ENCODE data around the gene THSD4.

Gene THSD4

DNA sequence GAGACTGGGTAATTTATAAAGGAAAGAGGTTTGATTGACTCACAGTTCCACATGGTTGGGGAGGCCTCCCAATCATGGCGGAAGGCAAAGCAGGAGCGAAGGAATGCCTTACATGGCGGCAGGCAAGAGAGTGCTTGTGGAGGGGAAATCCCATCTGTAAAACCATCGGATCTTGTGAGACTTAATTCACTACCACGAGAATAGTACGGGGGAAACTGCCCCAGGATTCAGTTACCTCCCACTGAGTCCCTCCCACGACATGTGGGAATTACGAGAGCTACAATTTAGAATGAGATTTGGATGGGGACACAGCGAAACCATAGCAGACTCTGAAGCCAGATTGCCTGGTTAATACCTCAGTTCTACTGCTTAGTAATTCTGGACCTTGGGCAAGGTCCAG, 67.8 kb downstream of the THSD4 start:
- no peak for DNase-seq (ENCODE audit: extremely low read depth, low read depth)
- TF ChIP-seq, protein P1, sequence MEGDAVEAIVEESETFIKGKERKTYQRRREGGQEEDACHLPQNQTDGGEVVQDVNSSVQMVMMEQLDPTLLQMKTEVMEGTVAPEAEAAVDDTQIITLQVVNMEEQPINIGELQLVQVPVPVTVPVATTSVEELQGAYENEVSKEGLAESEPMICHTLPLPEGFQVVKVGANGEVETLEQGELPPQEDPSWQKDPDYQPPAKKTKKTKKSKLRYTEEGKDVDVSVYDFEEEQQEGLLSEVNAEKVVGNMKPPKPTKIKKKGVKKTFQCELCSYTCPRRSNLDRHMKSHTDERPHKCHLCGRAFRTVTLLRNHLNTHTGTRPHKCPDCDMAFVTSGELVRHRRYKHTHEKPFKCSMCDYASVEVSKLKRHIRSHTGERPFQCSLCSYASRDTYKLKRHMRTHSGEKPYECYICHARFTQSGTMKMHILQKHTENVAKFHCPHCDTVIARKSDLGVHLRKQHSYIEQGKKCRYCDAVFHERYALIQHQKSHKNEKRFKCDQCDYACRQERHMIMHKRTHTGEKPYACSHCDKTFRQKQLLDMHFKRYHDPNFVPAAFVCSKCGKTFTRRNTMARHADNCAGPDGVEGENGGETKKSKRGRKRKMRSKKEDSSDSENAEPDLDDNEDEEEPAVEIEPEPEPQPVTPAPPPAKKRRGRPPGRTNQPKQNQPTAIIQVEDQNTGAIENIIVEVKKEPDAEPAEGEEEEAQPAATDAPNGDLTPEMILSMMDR (IDR thresholded peaks at IDR 0.05; ENCODE audit: low read depth, low read length, missing control alignments), result no peak

DNA sequence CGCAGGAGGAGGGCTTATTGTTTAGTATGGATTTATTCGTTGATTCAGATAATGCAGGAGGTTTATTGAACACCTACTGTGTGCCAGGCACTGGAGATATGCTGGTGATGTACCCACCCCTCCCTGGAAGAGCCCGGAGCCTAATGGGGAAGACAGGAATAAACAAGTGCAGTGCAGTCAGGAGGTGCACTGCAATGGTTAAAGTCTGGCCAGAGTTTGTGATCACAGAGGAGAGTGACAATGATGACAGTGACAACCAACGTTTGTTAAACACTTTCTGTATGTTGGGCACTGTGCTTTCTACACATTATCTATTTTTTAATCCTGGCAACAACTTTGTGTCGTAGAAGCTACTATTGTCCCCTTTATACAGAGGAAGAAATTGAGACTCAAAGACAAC, 70.4 kb downstream of the THSD4 start:
- H3K4me3 ChIP-seq (replicated peaks; ENCODE audit: low read depth, low read length), result no peak overlapping the region
- TF ChIP-seq, protein P1 (IDR thresholded peaks at IDR 0.05; ENCODE audit: low read depth, low read length, missing control alignments), result no peak
- no peak for DNase-seq (ENCODE audit: extremely low read depth, low read depth)

More for the DNA sequence above, 67.8 kb downstream of the THSD4 start:
- H3K4me3 ChIP-seq (replicated peaks; ENCODE audit: low read depth, low read length), result no peak overlapping the region

DNA sequence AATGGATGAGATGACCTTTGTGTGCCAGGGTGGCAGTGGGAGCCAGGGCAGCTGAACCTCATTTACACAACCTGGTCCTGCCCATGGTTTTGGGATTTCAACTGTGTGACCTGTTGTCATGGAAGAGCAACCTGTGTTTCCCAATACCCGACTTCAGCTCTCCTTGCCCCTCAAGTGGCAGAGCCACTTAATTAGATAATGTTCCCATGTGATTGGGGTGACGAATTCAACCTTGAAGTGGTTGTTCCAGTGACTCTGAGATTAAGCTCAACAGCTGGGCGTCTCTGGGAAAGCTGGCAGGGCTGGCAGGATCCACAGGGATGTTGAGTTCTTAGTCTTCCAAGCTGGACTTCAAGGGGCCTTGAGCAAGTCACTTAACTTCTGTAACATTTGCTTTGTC, 71.0 kb downstream of the THSD4 start:
- DNase-seq (ENCODE audit: extremely low read depth, low read depth), result no peak
- no peak overlapping the region for H3K4me3 ChIP-seq (replicated peaks; ENCODE audit: low read depth, low read length)
- TF ChIP-seq, protein P1 (IDR thresholded peaks at IDR 0.05; ENCODE audit: low read depth, low read length, missing control alignments), result no peak

DNA sequence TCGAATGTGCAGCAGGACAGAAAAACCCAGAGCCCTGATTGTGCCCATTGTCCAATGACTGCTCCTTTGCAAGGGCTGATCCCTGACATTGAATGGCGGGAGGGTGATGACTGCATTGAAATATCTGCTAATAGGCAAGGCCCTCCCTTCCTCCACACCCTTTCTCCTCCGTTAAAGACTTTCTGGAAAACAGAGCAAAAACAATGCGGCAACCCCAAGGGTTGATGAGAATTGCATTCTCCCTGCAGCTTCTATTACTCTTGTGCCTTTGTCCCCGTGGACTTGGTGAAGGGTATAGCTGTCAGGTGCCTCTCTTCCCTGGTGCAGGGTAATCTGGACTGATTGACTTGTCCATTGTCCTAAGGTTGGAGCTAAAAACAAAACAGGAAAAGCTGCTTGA, 71.8 kb downstream of the THSD4 start:
- H3K4me3 ChIP-seq (replicated peaks; ENCODE audit: low read depth, low read length), result no peak overlapping the region

DNA sequence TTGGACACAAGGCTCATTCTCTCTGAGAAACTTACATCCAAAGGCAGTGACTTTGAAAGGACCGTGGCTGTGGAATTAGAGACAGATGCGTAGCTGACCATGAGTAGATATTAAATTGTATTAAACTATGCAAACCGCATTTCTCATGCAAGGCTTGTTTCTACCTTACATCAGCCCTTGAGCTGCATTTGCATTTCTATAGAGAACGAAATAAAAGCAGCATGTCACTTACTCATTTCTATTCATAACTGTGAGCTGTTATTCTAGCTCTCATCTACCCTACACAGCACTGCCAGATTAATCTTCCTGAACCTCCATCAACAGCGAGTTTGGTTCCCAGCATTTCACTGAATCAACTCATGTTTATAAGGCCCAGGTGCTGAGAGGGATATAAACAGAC, 72.3 kb downstream of the THSD4 start:
- TF ChIP-seq, protein P1 (IDR thresholded peaks at IDR 0.05; ENCODE audit: low read depth, low read length, missing control alignments), result no peak
- H3K4me3 ChIP-seq (replicated peaks; ENCODE audit: low read depth, low read length), result no peak overlapping the region

More for the DNA sequence above, 71.8 kb downstream of the THSD4 start:
- DNase-seq (ENCODE audit: extremely low read depth, low read depth), result no peak
- TF ChIP-seq, protein P1 (IDR thresholded peaks at IDR 0.05; ENCODE audit: low read depth, low read length, missing control alignments), result no peak

DNA sequence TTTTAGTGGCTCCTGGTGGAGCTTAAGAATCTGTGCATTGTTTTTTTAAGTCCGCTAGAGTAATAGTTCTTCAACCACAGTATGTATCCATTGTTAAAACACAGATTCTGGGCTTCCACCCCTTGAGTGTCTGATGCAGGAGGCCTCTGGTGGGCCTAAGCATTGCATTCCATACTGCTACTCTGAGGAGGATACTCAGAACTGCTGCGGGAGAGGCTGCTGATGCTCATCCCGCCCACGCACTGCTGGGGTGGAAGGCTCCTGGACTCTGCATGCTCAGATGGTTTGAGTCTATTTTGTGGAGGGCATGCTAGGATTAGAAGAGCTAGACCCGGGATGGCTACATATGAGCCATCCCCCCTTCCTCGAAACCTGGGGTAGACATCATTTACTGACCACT, 74.4 kb downstream of the THSD4 start:
- no peak for DNase-seq (ENCODE audit: extremely low read depth, low read depth)
- H3K4me3 ChIP-seq (replicated peaks; ENCODE audit: low read depth, low read length), result no peak overlapping the region
- TF ChIP-seq, protein P1 (IDR thresholded peaks at IDR 0.05; ENCODE audit: low read depth, low read length, missing control alignments), result no peak

More for the DNA sequence above, 72.3 kb downstream of the THSD4 start:
- no peak for DNase-seq (ENCODE audit: extremely low read depth, low read depth)

DNA sequence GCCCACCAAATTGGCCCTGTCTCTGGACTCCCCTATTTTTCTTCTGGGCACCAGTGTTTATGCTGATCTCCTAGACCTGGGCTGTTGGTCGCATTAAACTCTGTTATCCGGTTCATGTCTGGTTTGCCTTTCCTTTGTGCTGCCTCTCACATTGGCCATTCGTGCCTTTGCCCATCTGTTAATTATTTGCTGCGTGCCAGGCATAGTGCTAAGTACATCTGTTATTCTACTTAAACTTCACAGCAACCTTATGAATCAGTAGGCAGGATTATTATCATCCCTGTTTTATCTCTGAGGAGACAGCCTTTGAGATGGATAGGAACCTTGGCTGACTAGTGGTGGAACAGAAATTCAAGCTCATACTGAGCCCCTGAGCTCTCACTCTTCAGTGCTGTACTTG, 76.0 kb downstream of the THSD4 start:
- TF ChIP-seq, protein P1 (IDR thresholded peaks at IDR 0.05; ENCODE audit: low read depth, low read length, missing control alignments), result no peak
- H3K4me3 ChIP-seq (replicated peaks; ENCODE audit: low read depth, low read length), result no peak overlapping the region
- DNase-seq (ENCODE audit: extremely low read depth, low read depth), result no peak
